Measurements from ENCODE around the gene BPI.
"Not testable (repeated sequence)": the region's sequence is repeated elsewhere in the genome, so short reads cannot be mapped to it uniquely, and the experiment has no call there.

BPI gene

DNA sequence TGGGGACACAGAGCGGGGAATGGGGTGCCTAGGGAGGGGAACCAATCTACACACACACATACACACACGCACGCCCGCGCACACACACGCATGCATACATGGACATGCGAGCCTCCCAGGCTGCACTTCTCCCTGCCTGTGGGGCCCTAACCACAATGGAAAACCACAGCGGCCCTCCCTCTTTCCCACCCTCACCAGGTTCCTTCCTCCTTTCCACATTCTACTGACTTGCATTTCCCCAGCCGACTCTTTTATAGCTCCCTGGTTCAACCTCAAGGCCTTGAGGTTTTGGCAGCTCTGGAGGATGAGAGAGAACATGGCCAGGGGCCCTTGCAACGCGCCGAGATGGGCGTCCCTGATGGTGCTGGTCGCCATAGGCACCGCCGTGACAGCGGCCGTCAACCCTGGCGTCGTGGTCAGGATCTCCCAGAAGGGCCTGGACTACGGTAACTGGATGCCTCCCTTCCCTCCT, at the start of gene BPI:
BPI (plus strand) TSS at position 249 of the 472 bp plus-strand sequence; CDS start at position 317, 68 bp downstream.
- no peak for DNase-seq

DNA sequence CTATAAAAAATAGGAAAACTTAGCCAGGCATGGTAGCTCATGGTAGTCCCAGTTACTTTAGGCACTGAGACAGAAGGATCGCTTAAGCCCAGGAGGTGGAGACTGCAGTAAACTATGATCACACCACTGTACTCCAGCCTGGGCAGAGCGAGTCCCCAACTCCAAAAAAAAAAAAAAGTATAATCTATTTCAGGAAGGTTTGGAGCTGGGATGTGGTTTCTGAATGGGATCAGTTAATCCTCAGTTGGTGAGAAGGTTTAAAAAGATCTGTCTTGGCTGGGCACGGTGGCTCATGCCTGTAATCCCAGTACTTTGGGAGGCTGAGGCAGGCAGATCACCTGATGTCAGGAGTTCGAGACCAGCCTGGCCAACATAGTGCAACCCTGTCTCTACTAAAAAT, 49.3 kb upstream of the BPI start:
- DNase-seq, result not testable (repeated sequence)

- DNase-seq, result no peak
Measured at GRCh38 chr20:38255393-38255792, 48.6 kb upstream of the BPI start.

GRCh38 chr20:38256021-38256420, 47.9 kb upstream of the BPI start:
- DNase-seq, result no peak

DNA sequence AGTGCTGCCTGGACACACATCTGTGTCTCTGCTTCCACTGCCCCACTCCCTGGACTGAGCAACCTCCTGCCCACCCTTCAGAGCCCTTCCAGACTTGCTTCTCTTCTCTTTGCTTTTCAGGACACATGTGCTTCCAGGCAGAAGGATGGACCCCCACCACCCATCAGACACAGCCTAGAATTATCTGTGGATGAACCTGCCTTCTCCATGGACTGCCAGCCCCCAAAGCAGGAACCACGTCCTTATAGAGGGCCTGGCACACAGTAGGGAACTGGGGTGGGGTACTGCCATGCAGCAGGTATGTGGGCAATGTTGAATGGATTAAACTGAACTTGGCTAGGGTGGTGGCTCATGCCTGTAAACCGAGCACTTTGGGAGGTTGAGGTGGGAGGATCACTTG, 47.0 kb upstream of the BPI start:
- DNase-seq, result no peak

GRCh38 chr20:38258545-38259215, 45.3 kb upstream of the BPI start:
- no peak for DNase-seq

DNA sequence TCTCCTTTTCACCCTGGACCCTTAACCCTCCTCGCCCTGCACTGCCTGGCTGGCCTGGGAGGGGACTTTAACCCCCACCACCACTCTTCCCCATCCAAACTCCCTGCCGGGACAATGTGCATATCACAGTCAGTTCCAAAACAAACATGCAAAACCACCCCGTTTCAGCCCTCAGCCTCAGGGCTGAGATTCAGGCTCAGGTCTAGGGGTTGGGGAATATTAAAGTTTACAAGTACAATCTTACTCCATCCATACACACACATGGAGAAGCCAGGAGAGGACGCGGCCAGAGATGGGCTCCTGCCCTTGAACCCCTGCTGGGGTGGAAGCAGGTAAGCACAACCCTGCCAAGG, 44.0 kb upstream of the BPI start:
- DNase-seq, result no peak

GRCh38 chr20:38260378-38261053, 43.4 kb upstream of the BPI start, which contains the start of gene KIAA1755:
TSS of gene KIAA1755 (minus strand) at chr20:38260735. CDS start at chr20:38260500, 235 bp downstream.
- DNase-seq, result no peak

DNA sequence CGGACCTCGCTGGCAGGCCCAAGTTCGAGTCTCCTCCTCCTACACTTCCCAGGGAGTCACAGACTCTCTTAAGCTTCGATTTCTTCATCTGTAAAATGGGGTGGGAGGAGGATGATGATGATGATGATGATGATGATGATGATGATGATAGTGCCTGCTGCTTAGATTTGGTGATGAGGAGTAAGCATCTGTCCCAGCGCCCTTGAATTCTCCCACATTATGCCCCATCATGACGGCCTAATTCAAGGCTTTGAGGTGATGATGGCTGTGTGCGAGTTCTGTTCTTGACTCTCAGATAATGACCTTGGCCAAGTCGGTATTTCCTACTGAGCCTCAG, 42.9 kb upstream of the BPI start:
- no peak for DNase-seq

DNA sequence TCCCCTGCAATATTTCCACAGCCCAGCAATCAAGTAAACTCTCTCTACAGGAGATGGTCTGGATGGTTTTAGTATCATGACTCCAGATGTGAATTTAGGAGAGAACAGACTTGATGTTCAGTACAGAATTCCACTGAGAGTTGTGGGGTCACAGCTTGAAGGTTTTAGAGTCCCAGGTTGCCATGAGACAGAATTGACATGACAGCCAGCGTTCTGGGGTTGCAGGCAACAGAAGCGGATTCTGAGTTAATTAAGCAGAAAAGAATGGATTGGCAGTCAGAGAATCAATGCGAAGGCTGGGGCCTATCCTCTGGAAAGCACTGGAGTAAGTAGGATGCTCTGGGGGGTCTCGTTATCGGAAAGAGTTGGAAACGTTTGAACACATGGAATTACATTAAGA, 41.0 kb upstream of the BPI start:
- no peak for DNase-seq

DNA sequence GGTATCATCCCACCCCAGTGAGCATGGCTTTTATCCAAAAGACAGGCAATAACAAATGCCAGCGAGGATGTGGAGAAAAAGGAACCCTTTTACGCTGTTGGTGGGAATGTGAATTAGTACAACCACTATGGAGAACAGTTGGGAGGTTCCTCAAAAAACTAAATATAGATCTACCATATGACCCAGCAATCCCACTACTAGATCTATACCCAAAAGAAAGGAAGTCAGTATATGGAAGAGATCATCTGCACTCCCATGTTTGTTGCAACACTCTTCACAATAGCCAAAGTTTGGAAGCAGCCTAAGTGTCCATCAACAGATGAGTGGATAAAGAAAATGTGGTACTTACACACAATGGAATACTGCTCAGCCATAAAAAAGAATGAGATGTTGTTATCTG, 37.5 kb upstream of the BPI start:
- DNase-seq, result no peak

DNA sequence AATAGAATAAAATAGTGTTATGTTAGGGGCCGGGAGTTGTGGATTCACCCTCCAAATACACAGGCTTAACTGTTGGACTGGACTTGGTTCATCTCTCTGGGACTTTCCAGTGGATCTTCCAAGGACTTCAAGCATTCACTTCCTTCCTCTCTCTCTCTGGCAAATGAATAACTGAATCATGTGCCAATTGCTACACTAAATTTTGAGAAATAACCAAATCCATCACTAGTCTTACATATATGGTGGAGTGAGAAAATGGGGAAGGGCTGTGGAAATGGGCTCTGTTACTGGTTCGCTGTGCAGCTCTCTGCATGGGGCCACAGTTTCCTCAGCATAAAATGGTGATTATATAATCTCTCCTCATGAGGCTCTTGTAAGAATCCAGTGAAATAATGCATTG, 36.7 kb upstream of the BPI start:
- DNase-seq, result no peak

DNA sequence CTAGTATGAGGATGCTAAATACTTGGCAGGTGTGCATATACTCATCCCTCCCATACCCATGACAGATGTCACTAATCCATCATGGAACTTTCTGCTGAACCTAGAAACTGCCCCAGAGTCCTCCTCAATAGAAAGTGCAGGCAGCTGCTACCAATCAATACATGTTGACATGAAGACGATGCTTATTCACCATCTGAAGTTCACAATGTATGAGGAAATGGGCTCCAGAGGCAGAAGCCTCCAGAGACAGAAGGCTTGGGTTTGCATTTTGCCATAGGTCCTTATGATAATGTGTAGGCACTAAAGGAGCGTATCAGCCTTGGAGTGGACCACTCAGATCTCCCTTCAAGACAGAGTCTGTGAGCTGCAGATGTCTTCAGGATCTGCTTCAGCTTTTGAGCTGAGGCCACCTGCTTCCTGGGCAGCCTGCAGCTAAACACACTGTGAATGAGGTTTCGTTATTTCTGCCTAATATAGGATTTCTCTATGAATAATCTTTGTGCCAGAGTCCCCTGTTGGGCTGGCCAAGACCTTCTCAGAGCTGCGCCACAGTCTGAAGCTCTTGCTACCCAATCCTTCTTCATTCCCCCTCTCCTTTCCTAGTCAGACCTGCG, 35.9 kb upstream of the BPI start:
- no peak for DNase-seq

DNA sequence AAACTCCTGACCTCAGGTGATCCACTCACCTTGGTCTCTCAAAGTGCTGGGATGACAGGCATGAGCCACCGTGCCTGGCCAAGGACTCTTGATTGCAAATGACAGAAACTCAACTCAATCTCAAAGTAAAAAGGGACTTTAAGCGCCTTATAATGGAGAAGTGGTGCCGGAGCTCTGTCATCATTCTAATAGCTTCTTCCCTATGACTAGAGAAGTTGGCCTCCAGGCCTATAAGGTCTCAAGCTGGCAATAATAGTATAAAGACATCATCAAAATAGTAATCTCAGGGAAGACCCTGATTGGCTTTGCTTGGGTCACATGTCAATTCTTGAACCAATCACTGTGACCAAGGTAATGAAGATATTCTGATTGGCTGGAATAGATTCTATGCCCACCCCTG, 34.9 kb upstream of the BPI start:
- DNase-seq, result no peak

DNA sequence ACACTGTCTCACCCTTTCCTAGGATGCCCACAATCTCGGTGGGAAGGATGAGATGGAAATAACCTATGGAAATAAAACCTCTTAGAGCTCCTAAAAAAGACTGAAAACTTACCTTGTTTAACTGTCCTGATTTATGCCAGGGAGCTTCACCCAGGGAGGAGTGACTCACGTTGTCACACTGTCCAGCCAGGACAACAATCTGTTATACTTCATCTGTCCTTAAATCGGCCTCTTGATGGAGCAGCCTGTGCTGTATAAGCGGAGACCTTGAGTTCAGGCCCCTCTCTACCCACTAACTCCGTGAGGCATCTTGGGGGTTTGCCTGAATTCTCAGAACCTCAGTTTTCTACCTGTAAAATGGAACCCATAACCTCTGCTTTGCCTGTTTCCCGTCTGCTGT, 34.2 kb upstream of the BPI start:
- no peak for DNase-seq

- no peak for DNase-seq
Measured at GRCh38 chr20:38270869-38271605, 32.9 kb upstream of the BPI start.

- no peak for DNase-seq
Measured at GRCh38 chr20:38271608-38272120, 32.3 kb upstream of the BPI start.

DNA sequence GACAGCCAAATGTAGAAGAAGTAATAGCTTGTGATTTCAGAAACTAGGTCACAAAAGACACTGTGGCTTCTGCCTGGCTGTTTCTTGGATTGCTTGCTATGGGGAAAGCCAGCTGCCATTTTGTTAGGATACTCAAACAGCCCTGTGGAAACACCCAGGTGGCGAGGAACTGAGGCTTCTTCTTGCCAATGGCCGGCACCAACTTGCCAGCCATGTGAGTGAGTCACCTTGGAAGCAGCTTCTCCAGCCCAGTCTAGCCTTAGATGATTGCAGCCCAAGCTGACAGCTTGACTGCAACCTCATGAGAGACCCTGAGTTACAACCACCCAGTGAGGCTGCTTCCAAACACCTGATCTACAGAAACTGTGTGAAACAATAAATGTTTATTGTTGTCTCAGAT, 31.6 kb upstream of the BPI start:
- no peak for DNase-seq

DNA sequence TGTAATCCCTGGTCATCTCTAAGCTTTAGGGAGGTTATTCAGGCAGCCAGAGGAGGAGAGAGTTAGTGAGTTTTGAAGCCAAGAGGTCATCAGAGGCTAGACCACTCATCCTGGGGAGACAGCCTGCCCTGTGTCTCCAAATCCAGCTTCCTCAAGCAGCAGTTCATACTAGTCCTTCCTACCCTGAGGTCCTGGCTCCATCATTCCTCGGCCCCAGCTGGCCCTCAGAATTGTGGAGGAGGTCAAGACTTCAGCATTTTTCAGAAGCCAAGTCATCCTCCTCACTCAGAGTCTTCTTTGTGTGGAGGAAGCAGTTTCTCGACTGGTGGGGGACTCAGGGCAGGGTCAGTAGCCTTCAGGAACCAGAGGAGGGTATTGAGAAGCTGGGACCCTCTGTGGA, 31.0 kb upstream of the BPI start:
- no peak for DNase-seq

DNA sequence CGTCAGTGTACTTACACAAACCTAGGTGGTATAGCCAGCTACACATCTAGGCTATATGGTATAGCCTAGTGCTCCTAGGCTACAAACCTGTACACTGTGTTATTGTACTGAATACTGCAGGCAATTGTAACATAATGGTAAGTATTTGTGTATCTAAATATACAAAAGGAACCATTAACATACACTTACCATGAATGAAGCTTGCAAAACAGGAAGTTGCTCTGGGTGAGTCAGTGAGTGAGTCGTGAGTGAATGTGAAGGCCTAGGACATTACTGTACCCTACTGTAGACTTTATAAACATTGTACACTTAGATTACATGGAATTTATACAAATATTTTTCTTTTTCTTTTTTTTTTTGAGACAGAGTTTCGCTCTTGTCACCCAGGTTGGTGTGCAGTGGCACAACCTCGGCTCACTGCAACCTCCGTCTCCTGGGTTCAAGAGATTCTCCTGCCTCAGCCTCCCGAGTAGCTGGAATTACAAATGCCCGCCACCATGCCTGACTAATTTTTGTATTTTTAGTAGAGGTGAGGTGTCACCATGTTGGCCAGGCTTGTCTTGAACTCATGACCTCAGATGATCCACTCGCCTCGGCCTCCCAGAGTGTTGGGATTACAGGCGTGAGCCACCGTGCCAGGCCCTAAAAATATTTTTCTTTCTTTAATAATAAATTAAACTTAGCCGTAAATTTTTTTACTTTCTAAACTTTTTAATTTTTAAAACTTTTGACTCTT, 28.0 kb upstream of the BPI start:
- DNase-seq, result no peak

GRCh38 chr20:38277285-38277684, 26.7 kb upstream of the BPI start:
- DNase-seq, result no peak

GRCh38 chr20:38277691-38278090, 26.3 kb upstream of the BPI start:
- no peak for DNase-seq

GRCh38 chr20:38278131-38278530, 25.8 kb upstream of the BPI start:
- no peak for DNase-seq
